Ishikawa (cell line): ENCODE measurements around the gene TROAP.

Experiments
- CEBPB ChIP-seq: IDR thresholded peaks from 2 replicates; pipeline ENCODE4 v1.6.1; 2012
- CREB1 ChIP-seq: IDR thresholded peaks from 2 replicates; pipeline ENCODE4 v1.6.1; 2012; ENCODE audit warnings: low read depth
- EGR1 ChIP-seq: IDR thresholded peaks from 2 replicates; pipeline ENCODE4 v1.6.1; 2012
- EP300 ChIP-seq: IDR thresholded peaks from 2 replicates; pipeline ENCODE4 v1.6.1; 2012; ENCODE audit warnings: borderline replicate concordance
- FOXM1 ChIP-seq: IDR thresholded peaks from 2 replicates; pipeline ENCODE4 v1.6.1; 2012; ENCODE audit warnings: low read depth, borderline replicate concordance
- MAX ChIP-seq: IDR thresholded peaks from 2 replicates; pipeline ENCODE4 v1.6.1; 2012
- NFIC ChIP-seq: IDR thresholded peaks from 2 replicates; pipeline ENCODE4 v1.6.1; 2012
- RAD21 ChIP-seq: IDR thresholded peaks from 2 replicates; pipeline ENCODE4 v1.6.1; 2012; ENCODE audit warnings: low read depth
- REST ChIP-seq: IDR thresholded peaks from 2 replicates; pipeline ENCODE4 v1.6.1; 2012; ENCODE audit warnings: low read depth, mild to moderate bottlenecking
- TAF1 ChIP-seq: IDR thresholded peaks from 2 replicates; pipeline ENCODE4 v1.6.1; 2012; ENCODE audit warnings: low read depth, mild to moderate bottlenecking
- TCF12 ChIP-seq: IDR thresholded peaks from 2 replicates; pipeline ENCODE4 v1.6.1; 2012; ENCODE audit warnings: low read depth
- TEAD4 ChIP-seq: IDR thresholded peaks from 2 replicates; pipeline ENCODE4 v1.6.1; 2012
- USF1 ChIP-seq: IDR thresholded peaks from 2 replicates; pipeline ENCODE4 v1.6.1; 2012
- YY1 ChIP-seq: IDR thresholded peaks from 2 replicates; pipeline ENCODE4 v1.6.1; 2012; ENCODE audit warnings: low read depth
- ZBTB7A ChIP-seq: IDR thresholded peaks from 2 replicates; pipeline ENCODE4 v1.6.1; 2012; ENCODE audit warnings: low read depth

The TROAP gene

GRCh38 chr12:49287876-49288275 is 35.2 kb upstream of the TROAP start:
- no peak for TF ChIP-seq RAD21
- no peak for TF ChIP-seq CREB1
- TF ChIP-seq NFIC = no peak
- TF ChIP-seq YY1 = no peak
- TF ChIP-seq EGR1 = no peak
- no peak for TF ChIP-seq CEBPB
- no peak for TF ChIP-seq EP300
- no peak for TF ChIP-seq ZBTB7A
- no peak for TF ChIP-seq TAF1
- TF ChIP-seq USF1 = no peak
- TF ChIP-seq REST = no peak
- no peak for TF ChIP-seq TCF12
- no peak for TF ChIP-seq MAX
- no peak for TF ChIP-seq TEAD4
- TF ChIP-seq FOXM1 = no peak

GRCh38 chr12:49288412-49288853 is 34.6 kb upstream of the TROAP start:
- TF ChIP-seq CREB1 (peak; percentile 56; the same call in 1 of the 2 replicates), RAD21 (peak; percentile 96), FOXM1 (no peak)

- TF ChIP-seq EP300 (no peak), FOXM1 (no peak), TEAD4 (no peak), NFIC (no peak), ZBTB7A (no peak), USF1 (no peak), TAF1 (no peak), YY1 (no peak), CEBPB (no peak), RAD21 (no peak), EGR1 (no peak)
These were observed 34.0 kb upstream of the TROAP start for GRCh38 chr12:49288922-49289555.

GRCh38 chr12:49292729-49293055 is 30.4 kb upstream of the TROAP start:
- TF ChIP-seq FOXM1 (no peak), CREB1 (no peak), USF1 (no peak), TCF12 (no peak)

GRCh38 chr12:49293056-49293956 is 29.7 kb upstream of the TROAP start:
- TF ChIP-seq YY1 = no peak
- TF ChIP-seq REST = no peak
- no peak for TF ChIP-seq USF1
- TF ChIP-seq FOXM1 = no peak
- TF ChIP-seq NFIC = no peak
- no peak for TF ChIP-seq TCF12
- no peak for TF ChIP-seq ZBTB7A
- no peak for TF ChIP-seq CREB1
- no peak for TF ChIP-seq MAX
- no peak for TF ChIP-seq CEBPB
- TF ChIP-seq TAF1 = no peak
- TF ChIP-seq RAD21 = no peak
